NCI-H524 (cell line): ENCODE results near the gene PLEKHA6.

Experiments
- DNase-seq, 2 experiments: peaks; one replicate each; lab custom pipeline; 2025; lab: John Stamatoyannopoulos, UW

PLEKHA6 gene, protein sequence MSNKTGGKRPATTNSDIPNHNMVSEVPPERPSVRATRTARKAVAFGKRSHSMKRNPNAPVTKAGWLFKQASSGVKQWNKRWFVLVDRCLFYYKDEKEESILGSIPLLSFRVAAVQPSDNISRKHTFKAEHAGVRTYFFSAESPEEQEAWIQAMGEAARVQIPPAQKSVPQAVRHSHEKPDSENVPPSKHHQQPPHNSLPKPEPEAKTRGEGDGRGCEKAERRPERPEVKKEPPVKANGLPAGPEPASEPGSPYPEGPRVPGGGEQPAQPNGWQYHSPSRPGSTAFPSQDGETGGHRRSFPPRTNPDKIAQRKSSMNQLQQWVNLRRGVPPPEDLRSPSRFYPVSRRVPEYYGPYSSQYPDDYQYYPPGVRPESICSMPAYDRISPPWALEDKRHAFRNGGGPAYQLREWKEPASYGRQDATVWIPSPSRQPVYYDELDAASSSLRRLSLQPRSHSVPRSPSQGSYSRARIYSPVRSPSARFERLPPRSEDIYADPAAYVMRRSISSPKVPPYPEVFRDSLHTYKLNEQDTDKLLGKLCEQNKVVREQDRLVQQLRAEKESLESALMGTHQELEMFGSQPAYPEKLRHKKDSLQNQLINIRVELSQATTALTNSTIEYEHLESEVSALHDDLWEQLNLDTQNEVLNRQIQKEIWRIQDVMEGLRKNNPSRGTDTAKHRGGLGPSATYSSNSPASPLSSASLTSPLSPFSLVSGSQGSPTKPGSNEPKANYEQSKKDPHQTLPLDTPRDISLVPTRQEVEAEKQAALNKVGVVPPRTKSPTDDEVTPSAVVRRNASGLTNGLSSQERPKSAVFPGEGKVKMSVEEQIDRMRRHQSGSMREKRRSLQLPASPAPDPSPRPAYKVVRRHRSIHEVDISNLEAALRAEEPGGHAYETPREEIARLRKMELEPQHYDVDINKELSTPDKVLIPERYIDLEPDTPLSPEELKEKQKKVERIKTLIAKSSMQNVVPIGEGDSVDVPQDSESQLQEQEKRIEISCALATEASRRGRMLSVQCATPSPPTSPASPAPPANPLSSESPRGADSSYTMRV

DNA sequence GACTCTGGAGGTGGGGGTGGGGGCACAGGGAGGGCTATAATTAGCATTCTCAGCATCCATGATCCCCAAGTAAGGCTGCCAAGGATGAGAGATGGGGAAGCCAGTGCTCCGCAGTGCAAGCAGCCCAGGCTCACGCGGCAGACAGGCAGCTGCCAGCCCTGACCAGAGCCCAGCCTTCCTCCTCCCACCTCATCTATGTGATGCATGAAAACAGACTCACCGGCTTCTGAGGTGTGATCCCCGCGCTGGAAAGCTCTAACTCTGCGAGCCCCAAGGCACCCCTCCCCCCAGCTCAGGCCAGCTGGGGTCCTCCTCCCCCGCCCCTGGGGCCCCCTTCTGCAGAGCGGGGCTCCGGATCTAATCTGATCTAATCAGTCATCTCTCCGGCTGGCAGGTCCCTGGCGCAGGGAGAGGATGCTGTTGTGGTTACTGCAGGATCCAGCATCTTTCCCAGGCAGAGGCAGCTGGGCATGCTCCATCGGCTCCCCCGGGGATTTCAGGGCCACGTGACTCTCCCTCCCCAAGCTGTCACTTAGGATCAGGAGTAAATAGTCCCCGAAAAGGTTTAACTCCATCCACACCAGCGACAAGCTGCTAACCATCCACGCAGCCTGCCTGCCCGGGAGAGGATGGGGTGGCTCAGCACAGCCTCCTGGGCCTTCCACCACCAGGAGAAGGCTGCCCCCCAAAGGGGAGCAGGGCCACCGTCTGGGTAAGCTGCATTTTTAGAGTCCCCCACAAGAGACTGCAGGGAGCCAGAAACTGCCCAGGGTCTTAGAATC, at the start of gene PLEKHA6:
PLEKHA6 (minus strand) TSS at position 456 of the 782 bp plus-strand sequence. CDS start 86,202 bp downstream, outside the sequence.
- peak; percentile 94 to 99 for DNase-seq

DNA sequence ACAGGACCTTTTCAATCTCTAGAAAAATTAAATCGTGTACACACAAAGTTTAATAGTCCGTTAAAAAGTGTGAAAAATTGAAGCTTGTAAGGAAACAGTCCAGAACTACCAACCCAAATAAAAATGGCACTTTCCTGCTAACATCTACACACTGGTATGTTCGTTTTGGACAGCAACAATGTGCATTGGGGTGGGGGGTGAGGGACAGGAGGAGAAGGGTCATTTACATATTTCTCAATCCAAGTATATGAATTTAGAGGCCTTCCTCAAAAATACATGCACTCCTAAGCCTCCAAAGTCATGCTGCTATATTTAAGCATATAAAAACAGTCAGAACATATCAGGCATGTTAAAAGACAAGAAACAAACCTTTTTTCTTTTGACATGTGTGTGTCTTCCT, 49.4 kb upstream of the PLEKHA6 start:
- DNase-seq, result no peak

DNA sequence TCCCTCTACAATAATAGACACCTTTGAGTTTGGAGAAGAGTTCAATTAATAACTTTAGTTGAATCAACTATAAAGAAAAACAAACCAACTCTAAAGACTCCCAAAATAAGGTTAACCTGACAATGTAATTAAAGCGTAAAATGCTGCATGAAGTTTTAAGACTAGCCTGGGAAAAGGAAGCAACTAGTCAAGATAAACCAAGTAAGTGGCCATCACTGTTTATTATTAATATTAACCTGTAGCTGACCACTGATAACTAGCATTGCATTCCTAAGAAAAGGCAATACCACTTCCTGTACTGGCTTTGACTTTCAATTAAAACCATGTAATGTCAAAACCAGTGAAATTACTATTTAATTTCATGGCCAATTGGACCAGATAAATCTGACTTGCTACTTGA, 48.9 kb upstream of the PLEKHA6 start:
- DNase-seq, result no peak

DNA sequence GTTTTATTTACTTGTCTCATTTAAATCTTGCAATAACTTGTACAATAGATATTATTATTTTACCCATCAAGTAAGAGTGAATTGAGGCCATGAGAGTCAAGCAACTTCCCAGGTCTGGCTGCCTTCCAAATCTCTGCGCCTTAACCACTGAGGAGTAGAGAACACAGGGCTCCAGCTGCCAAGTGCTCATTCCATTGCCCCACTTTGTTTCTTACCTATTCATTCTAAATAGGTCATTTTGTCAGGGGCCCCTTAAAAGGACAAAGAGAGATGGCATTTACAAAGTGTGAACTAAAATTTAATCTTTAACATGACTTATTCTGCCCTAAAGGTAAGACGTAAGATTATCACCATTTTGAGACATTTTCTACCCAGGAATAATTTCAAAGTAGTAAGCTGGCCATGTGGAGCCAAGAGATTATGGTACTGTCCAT, 48.4 kb upstream of the PLEKHA6 start:
- DNase-seq, result peak; percentile 36 to 62

DNA sequence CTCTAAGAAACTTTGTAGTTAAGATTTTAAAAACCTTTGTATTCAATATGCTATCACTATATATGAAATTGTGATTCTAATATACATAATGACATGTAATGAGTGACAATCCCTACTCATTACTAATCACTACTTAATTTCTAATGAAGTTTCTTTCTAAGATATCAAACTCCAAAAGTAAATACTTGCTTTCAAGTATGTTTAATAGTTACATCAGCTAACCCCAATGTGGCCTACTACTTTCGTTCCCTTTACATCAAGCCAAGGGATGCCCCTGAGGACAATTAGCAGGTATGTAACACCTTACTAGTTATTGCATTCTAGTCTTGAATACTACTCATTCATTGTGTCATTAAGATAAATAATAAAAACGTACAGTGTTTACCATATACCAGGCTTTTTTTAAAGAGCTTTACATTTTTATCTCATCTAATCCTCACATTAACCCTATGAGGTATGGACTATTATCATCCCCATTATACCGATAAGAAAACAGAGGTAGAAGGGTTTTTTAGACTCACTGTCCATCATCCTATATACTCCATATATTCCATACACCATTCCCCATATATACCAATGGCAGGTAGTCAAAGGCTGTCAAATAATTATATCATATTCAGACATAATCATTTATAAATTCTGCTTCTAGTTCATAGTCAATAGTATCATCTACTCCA, 47.7 kb upstream of the PLEKHA6 start:
- DNase-seq, result no peak

DNA sequence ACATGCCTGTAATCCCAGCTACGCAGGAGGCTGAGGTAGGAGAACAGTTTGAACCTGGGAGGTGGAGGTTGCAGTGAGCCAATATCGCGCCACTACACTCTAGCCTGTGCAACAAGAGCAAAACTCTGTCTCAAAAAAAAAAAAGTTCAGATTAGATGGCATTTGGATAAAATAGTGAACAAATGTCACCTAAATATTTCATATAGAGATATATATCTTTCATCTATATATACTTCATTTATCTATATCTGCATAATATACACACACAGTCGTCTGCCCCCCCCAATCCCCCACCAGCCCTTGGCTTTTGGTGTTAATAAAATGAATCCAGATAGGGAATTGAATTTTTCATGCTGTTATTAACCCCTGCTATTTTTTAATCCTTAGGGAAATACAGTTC, 46.9 kb upstream of the PLEKHA6 start:
- no peak for DNase-seq

DNA sequence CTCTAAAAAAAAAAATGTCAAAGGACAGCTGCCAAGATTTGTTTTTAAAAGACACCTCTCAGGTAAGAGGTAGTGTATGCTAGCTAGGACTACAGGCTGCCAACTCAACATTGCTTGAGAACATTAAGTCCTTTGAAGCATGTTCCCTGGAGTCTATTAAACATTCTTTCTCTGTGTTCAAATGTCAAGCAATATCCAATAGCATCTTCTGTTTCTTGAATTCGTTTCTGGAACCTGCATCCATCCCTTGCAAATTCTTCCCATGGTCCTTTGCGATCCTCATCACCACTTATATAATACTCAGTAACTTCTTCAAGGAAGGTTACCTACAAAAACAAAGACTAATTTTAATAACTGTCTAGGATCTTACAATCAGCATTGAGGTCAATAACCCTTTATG, 46.3 kb upstream of the PLEKHA6 start:
- no peak for DNase-seq

DNA sequence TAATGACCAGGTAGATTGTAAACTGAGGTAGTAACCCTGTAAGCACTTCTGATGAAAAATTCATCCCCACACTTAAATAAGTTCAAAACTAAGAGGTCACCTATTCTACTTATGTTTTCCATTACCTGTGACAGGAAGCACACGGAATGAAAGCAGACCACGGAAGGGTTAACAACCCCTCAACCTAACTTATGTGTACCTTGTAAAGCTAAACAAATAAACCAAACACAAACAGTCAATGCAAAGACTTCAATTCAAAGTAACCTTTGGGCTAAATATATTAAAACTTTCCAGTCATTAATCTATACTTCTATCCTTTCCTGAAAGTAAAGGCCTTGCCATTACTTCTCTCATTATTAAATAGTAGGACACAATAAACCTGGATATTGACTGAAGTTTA, 44.9 kb upstream of the PLEKHA6 start:
- no peak for DNase-seq

DNA sequence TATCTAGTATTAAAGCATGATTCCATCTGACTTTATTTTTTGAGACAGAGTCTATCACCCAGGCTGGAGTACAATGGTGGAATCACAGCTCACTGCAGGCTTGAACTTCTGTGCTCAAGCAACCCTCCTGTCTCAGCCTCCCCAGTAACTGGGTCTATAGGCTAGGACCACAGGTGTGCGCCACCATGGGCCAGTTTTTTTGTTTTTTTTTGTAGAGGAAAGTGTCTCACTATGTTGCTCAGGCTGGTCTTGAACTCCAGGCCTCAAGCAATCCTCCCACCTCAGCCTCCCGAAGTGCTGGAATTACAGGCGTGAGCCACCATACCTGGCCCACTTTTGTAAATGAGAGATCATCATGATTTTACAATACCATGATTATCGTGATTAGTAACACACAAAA, 42.7 kb upstream of the PLEKHA6 start:
- no peak for DNase-seq

DNA sequence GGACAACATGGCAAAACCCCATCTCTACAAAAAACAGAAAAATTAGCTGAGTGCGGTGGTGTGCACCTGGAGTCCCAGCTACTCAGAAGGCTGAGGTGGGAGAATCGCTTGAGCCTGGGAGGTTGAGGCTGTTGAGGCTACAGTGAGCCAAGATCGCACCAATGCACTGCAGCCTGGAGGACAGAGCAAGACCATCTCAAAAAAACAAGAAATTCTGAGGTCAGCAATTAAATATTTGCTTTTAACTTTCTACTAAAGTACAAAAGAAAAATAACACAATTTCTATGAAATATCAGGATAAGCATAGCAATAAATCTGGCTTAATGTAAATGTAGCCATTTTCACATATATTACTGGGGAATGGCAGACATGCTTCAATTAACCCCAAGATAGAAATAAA, 42.0 kb upstream of the PLEKHA6 start:
- DNase-seq, result no peak

DNA sequence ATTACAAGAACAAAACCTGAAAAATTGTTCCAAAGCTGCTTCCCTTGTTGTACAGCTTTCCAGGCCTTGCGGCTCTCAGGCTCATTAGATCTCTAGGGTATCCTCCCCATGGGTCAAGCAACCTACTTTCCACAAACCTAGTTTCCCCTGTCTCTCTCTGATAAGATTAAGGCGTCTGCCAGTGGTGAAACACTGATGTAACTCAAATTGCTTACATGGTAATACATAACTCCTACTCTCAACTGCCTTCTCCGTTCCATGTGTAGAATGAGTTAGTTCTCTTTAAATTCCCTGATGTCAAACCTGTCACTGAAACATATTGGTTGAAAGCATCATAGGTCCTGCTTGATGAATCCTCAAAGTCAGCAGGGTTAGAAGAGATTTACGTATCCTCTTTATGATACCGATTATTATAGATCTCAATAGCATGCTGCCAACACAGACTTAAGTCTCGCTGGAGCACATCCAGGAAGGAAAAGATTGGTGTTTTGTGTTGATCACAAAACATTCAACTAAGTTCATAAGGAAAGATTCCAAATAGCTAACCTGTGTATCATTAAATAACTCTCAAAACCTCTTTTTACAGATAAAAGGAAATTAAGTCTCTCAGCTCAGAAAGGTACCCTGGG, 41.3 kb upstream of the PLEKHA6 start:
- no peak for DNase-seq

DNA sequence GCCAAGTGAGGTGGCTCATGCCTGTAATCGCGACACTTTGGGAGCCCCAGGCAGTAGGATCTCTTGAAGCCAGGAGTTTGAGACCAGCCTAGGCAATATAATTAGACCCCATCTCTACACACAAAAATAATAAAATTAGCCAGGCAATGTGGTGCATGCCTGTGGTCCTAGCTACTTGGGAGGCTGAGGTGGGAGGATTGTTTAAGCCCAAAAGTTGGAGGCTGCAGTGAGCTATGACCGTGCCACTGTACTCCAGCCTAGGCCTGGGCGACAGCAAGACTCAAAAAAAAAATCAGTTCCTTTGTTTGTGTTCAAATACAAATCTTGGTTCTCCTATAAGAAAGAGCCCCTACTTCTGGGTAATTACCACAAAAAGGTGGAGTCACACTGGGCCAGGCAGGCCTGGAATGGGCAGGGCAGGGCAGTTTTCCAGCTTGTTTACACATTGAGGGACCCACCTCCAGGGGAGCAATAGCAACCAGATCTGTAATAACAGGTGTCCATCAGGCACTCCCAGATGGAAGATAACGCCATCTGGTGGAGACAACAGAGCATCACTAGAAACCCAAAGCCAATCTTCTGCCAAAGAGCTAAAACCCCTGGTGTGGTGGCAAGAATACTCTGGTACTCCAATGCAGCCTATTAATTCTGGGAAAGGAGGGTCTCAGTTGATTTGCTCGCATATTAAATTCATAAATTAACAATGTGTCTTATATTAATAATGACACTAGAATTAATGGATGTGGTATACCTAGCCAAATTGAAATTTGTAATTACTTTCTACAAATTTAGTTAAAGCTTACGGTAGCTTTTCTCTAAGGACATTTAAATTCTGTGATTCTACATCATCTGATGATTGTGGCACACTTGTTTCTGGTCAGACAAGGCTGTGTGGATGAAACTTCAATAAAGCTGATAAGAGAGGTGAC, 38.7 kb upstream of the PLEKHA6 start:
- peak; percentile 57 to 89 for DNase-seq

DNA sequence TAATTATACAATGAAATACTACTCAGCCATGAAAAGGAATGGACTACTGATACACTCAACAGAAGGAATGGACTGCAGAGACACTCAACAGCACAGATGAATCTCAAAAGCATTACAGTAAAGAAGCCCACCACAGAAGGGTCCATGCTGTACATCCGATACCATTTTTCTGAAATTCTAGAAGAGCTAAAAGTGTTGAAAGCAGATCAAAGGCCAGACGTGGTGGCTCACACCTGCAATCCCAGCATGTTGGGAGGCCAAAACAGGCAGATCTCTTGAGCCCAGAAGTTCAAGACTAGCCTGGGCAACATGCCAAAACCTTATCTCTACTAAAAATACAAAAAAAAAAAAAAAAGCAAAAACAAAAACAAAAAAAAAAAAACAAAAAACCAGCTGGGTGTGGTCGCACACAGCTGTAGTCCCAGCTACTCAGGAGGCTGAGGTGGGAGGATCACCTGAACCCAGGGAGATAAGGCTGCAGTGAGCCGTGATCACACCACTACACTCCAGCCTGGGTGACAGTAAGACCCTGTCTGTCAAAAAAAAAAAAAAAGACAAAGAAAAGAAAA, 36.4 kb upstream of the PLEKHA6 start:
- DNase-seq, result no peak

DNA sequence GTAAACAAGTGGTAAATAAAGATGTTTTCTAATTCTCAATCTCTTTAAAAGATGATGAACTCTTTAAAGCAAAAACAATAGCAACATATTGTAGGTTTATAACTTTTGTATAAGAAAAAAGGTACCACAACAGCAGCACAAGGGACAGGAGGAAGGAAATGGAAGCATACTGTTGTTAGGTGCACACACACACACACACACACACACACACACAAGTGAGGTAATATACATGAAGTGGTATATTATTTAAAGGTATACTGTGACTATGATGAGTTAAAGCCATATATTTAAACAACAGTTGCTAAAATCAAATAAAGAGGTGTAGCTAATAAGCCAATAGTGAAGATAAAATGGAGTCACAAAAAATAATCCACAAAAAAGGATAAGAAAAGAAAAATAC, 31.9 kb upstream of the PLEKHA6 start:
- no peak for DNase-seq

DNA sequence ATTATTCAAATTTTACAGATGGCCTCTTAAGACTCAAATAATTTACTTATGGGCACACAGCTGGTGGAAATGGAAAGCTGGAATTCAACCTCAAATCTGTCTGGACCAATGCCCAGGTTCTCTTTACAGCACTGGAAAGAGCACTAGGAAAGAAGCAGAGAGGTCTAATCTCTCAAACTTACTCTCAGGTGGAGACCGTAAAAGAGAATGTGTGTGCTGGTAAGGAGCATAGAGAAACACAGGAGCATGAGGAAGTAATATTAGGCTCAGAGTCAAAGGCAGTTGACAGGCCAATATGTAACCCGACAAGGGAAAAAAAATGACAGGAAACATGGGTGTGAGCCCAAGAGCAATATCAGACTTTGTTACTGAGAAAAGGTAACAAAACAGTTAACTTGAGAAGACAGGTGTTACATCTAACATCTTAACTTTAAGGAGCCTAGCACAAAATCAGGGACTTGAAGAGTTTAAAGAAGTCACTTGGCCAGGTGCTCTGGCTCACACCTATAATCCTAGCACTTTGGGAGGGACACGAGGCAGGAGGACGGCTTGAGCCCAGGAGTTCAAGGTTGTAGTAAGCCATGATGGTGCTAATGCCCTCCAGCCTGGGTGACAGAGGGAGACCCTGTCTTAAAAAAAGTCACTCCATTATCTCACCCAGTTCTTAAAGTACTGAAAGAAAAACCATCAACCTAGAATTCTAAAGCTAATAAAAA, 31.2 kb upstream of the PLEKHA6 start:
- DNase-seq, result peak in 1 of 2 experiments; percentile 70

DNA sequence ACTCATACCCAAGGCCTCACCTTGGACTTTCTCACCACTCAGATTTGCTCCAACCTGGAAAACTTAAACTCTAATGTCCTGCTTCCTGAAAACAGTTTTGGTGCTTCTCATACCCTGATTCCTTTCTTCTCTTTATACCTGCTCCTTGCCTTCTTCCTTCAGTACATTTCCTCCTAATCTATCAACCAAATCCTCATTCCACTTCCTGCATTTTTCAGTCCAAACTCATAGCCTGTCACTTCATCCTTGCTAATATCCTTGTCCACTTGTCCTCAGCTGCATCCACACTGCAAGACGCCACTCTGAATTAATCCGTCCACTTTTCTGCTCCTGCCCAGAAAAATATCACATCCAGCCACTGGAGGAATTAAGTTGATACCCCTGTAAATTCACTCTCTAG, 26.0 kb upstream of the PLEKHA6 start:
- no peak for DNase-seq

DNA sequence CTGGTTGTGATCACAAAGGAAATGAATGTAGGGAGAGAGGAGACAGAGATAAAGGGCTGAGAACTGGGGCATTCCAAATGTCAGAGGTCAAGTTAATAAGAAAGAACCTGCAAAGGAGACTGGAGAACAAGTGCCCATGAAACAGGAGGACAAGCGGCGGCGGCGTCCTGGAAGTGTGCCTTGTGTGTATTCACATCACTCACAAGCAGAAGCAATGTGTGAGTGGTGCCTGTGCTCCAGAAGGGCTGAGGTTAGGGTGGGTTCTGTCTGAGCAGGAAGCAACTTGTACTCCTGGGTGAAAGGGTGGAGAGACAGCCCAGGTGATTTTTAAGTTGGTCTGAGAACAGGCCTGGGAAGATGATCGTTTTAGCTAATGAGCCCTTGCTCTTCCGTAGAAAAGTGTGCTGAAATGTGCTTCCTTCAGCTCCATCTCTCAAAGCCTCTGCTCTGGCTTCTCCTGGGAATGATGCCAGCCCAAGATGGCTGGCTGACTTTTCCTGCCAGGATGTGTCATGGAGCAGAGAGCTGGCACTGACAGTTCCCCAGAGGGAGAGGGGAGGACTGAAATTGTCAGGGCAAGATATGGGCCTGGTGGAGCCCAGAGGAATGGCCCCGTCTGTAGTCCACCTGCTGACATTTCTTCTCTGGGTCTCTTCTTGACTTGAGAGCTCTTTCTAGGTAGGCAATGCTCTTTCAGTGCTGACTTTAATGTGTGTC, 25.1 kb upstream of the PLEKHA6 start:
- no peak for DNase-seq
